Activated CD4-positive, alpha-beta T cell treated with anti-CD3 and anti-CD28 coated beads, Interleukin-10, Interleukin-2, amounts not matched to agents 100 ng/mL and 50 ng/mL, durations not matched to agents 16 hours and 8 hours (primary cell): ENCODE results near the gene NPIPA5.
"Not testable (repeated sequence)": the region's sequence is repeated elsewhere in the genome, so short reads cannot be mapped to it uniquely, and the experiment has no call there.

Experiments
- DNase-seq: peaks from one replicate; pipeline ENCODE4 v3.0.0-alpha.2; 2020

The NPIPA5 gene

GRCh38 chr16:15378194-15378593, at the start of gene NPIPA5:
TSS of gene NPIPA5 (minus strand) at chr16:15378294. CDS start at chr16:15378294, 0 bp downstream.
- not testable (repeated sequence) for DNase-seq

GRCh38 chr16:15427648-15428239, 49.6 kb upstream of the NPIPA5 start:
- peak; percentile 52 for DNase-seq

GRCh38 chr16:15426796-15427195, 48.7 kb upstream of the NPIPA5 start:
- DNase-seq: no peak

- DNase-seq: no peak
These were observed 47.8 kb upstream of the NPIPA5 start for GRCh38 chr16:15425861-15426260.

GRCh38 chr16:15422222-15422621, 44.1 kb upstream of the NPIPA5 start:
- DNase-seq: no peak

- DNase-seq: not testable (repeated sequence)
These were observed 43.6 kb upstream of the NPIPA5 start for GRCh38 chr16:15421696-15422095.

- DNase-seq: no peak
These were observed 40.1 kb upstream of the NPIPA5 start for GRCh38 chr16:15418206-15418605.

GRCh38 chr16:15417197-15417596, 39.1 kb upstream of the NPIPA5 start:
- DNase-seq: no peak

- no peak for DNase-seq
These were observed 37.5 kb upstream of the NPIPA5 start for GRCh38 chr16:15415511-15415985.

- not testable (repeated sequence) for DNase-seq
These were observed 31.4 kb upstream of the NPIPA5 start for GRCh38 chr16:15409476-15409875.

- not testable (repeated sequence) for DNase-seq
These were observed 29.7 kb upstream of the NPIPA5 start for GRCh38 chr16:15407756-15408155.

GRCh38 chr16:15404792-15405191, 26.7 kb upstream of the NPIPA5 start:
- no peak for DNase-seq

GRCh38 chr16:15404091-15404490, 26.0 kb upstream of the NPIPA5 start:
- DNase-seq: not testable (repeated sequence)

GRCh38 chr16:15403392-15403995, 25.4 kb upstream of the NPIPA5 start:
- no peak for DNase-seq

- no peak for DNase-seq
These were observed 23.9 kb upstream of the NPIPA5 start for GRCh38 chr16:15401972-15402371.

GRCh38 chr16:15400314-15400713, 22.2 kb upstream of the NPIPA5 start:
- not testable (repeated sequence) for DNase-seq

GRCh38 chr16:15399317-15399716, 21.2 kb upstream of the NPIPA5 start:
- DNase-seq: no peak

- no peak for DNase-seq
These were observed 20.7 kb upstream of the NPIPA5 start for GRCh38 chr16:15398618-15399316.

GRCh38 chr16:15396948-15397594, 19.0 kb upstream of the NPIPA5 start:
- no peak for DNase-seq

- not testable (repeated sequence) for DNase-seq
These were observed 18.4 kb upstream of the NPIPA5 start for GRCh38 chr16:15396509-15396829.

GRCh38 chr16:15395631-15396508, 17.8 kb upstream of the NPIPA5 start, which contains the start of gene MPV17L:
TSS of gene MPV17L (plus strand) at chr16:15395754. CDS start at chr16:15395898, 144 bp downstream.
- not testable (repeated sequence) for DNase-seq

GRCh38 chr16:15393025-15393424, 14.9 kb upstream of the NPIPA5 start:
- DNase-seq: not testable (repeated sequence)
